Adrenal gland (tissue), 12 donors: ENCODE results near the gene RPL12. TPM values are rescaled to one million over a fixed set of nuclear protein-coding genes. Genes with fewer than 3 reads are reported as not detected.
A peak's percentile ranks its signal among the peaks of the same experiment; 100 is the strongest.

Experiments used
- DNase-seq, 7 donors: peaks; one replicate each; pipeline ENCODE4 v3.0.0-alpha.2; 2019 to 2020
- H3K27ac ChIP-seq, 5 donors: fragments of 200-600 bp; sonication (generic) in 4 of 5; 1 replicate in 3 of 5; 2 replicates in 2 of 5; pipeline versions ENCODE4 v1.5.1 to v1.8.0; 2016 to 2020; ENCODE audit warnings: mild to moderate bottlenecking in 1 of 5
- H3K27me3 ChIP-seq: fragments of 200-600 bp; 2 replicates; pipeline ENCODE4 v1.8.0; 2021
- H3K36me3 ChIP-seq, 2 donors: fragments of 200-600 bp; replicated peaks in 1 of 2; 1 replicate in 1 of 2; 2 replicates in 1 of 2; pipeline versions ENCODE4 v1.5.1 to v1.8.0; 2018 to 2022
- H3K4me1 ChIP-seq, 2 donors: fragments of 200-600 bp; replicated peaks in 1 of 2; 1 replicate in 1 of 2; 2 replicates in 1 of 2; pipeline versions ENCODE4 v1.5.1 to v1.8.0; 2018 to 2021
- H3K4me3 ChIP-seq, 4 donors: fragments of 200-600 bp; sonication (generic) in 3 of 4; one replicate each; pipeline ENCODE4 v1.5.1; 2016 to 2018
- H3K9me3 ChIP-seq, 3 donors: fragments of 200-600 bp; sonication (generic) in 1 of 3; replicated peaks in 1 of 3; 1 replicate in 2 of 3; 2 replicates in 1 of 3; pipeline versions ENCODE4 v1.5.1 to v1.8.0; 2016 to 2021
- CTCF ChIP-seq, 6 experiments: fragments of 450-650 bp in 4 of 6; fragments of 200-600 bp in 2 of 6; sonication (generic) in 1 of 6; IDR thresholded peaks; 1 replicate in 5 of 6; 2 replicates in 1 of 6; pipeline versions ENCODE4 v1.5.1 to v1.8.0; 2016 to 2021; ENCODE audit warnings: antibody characterized with exemption in 6 of 6, mild to moderate bottlenecking in 2 of 6, moderate library complexity in 1 of 6
- POLR2A ChIP-seq, 2 donors: fragments of 450-650 bp; IDR thresholded peaks; one replicate each; pipeline ENCODE4 v1.6.1; 2017; ENCODE audit warnings: antibody characterized with exemption in 2 of 2, mild to moderate bottlenecking in 2 of 2, moderate library complexity in 1 of 2
- WGBS, 4 donors: extraction: QIAGEN DNeasy Blood & Tissue Kit in 2 of 4; methylation state at CpG; one replicate each; pipeline versions ENCODE4 v1.1.5 to v1.1.7; 2013 to 2017; 5-methylcytosine and 5-hydroxymethylcytosine counted together
- intact Hi-C, 2 donors: fragments of 100-400 bp; cut with DNase I; formaldehyde crosslinking; loops; one replicate each; pipeline versions ENCODE4 v1.14.1 to v1.15.0; 2022 to 2023
- polyA plus RNA-seq, 3 donors: library from polyadenylated mRNA; stranded (reverse); fragments of 200-250 nt in 2 of 3; fragments of 350-450 nt in 1 of 3; fragmentation: Illumina TruSeq in 1 of 3; extraction: RNeasy Lipid Tissue Mini Kit (QIAGEN cat#74804) in 1 of 3; gene quantifications; one replicate each; pipeline ENCODE4 v1.2.3, GENCODE V29; 2013 to 2014
- total RNA-seq, 9 donors: library from RNA; depleted of rRNA in 4 of 9; stranded (reverse); fragments of >200 nt in 4 of 9; fragments of 120-200 nt in 1 of 9; fragmentation: NEBNext Ultra II Directional in 1 of 9; extraction: Animal tissue kit (Norgen Biotek cat#: 25700) in 1 of 9; gene quantifications; one replicate each; pipeline versions ENCODE4 v1.1.0 to v1.2.4, GENCODE V29; 2013 to 2023
- donor health status: healthy with polysubstance abuse.
- donor health status: Bipolar disorder and iron deficiency.
- donor health status: DM: yes; HTN: yes; CAD: no.
- donor health status: DM: no; HTN: no; CAD: no.
- donor health status: DM: no; HTN: no; CAD: no.
- donor health status: DM: yes; HTN: yes; CAD: no.

The RPL12 gene
- total and polyA plus RNA-seq, 12 donors: 879 to 4,212 (median 1,523) TPM

- peaks cover 9 to 30% of the 10 kb centered on the region in 2 donors for H3K4me1 ChIP-seq
- TF ChIP-seq CTCF (IDR thresholded peaks at IDR 0.05) (no peak), POLR2A (IDR thresholded peaks at IDR 0.05) (no peak)
- no peaks in the 10 kb centered on the region for H3K9me3 ChIP-seq
- 63 to 86% (median 81%) methylated on average over 6 of the region's 6 CpGs for WGBS, 4 donors
- H3K27me3 ChIP-seq: no peaks in the 10 kb centered on the region
- DNase-seq: no peak
- intact Hi-C loops: no loop called here
- H3K36me3 ChIP-seq: no peaks in the 10 kb centered on the region
- no peak overlapping the region for H3K27ac ChIP-seq
- H3K4me3 ChIP-seq: no peak overlapping the region
Measured at GRCh38 chr9:127419348-127419747, 31.9 kb downstream of the RPL12 start.

- Histone ChIP-seq H3K4me3 (no peak overlapping the region), H3K9me3 (no peaks in the 10 kb centered on the region), H3K36me3 (no peaks in the 10 kb centered on the region), H3K27me3 (no peaks in the 10 kb centered on the region), H3K4me1 (peaks cover 5 to 25% of the 10 kb centered on the region in 2 donors), H3K27ac (no peak overlapping the region)
- 73 to 83% (median 78%) methylated on average over 4 to 12 of the region's 12 CpGs for WGBS, 4 donors
- intact Hi-C loops: no loop called here
- DNase-seq: peak in 1 of 7 donors; percentile 40
- TF ChIP-seq CTCF (IDR thresholded peaks at IDR 0.05) (peak in 2 of 6 experiments; percentile 19 to 32), POLR2A (IDR thresholded peaks at IDR 0.05) (no peak)
Measured at GRCh38 chr9:127418037-127418471, 33.2 kb downstream of the RPL12 start.

GRCh38 chr9:127417131-127418036, 33.8 kb downstream of the RPL12 start:
- intact Hi-C loops: no loop called here
- Histone ChIP-seq H3K4me1 (peaks cover 0 to 19% of the 10 kb centered on the region in 2 donors), H3K27me3 (no peaks in the 10 kb centered on the region), H3K4me3 (no peak overlapping the region), H3K27ac (no peak overlapping the region), H3K9me3 (no peaks in the 10 kb centered on the region), H3K36me3 (no peaks in the 10 kb centered on the region)
- no peak for TF ChIP-seq POLR2A (IDR thresholded peaks at IDR 0.05)
- TF ChIP-seq CTCF (IDR thresholded peaks at IDR 0.05): no peak
- WGBS, 4 donors: 82 to 92% (median 85%) methylated on average over 15 of the region's 15 CpGs
- no peak for DNase-seq

GRCh38 chr9:127415657-127416056, 35.5 kb downstream of the RPL12 start:
- Histone ChIP-seq H3K9me3 (no peaks in the 10 kb centered on the region), H3K27me3 (no peaks in the 10 kb centered on the region), H3K27ac (no peak overlapping the region), H3K4me3 (no peak overlapping the region), H3K36me3 (no peaks in the 10 kb centered on the region), H3K4me1 (peaks cover 0 to 7% of the 10 kb centered on the region in 2 donors)
- DNase-seq: no peak
- 83 to 100% (median 89%) methylated on average over 1 of the region's 1 CpG for WGBS, 4 donors
- intact Hi-C loops: no loop called here
- TF ChIP-seq POLR2A (IDR thresholded peaks at IDR 0.05) (no peak), CTCF (IDR thresholded peaks at IDR 0.05) (no peak)
